ENCODE results near the gene PKP1. TPM values are rescaled to one million over a fixed set of nuclear protein-coding genes. Genes with fewer than 3 reads are reported as not detected.

Gene PKP1
- total RNA-seq, 1 donor from 2014 or later: 2.8 TPM

- TF ChIP-seq, protein P1, sequence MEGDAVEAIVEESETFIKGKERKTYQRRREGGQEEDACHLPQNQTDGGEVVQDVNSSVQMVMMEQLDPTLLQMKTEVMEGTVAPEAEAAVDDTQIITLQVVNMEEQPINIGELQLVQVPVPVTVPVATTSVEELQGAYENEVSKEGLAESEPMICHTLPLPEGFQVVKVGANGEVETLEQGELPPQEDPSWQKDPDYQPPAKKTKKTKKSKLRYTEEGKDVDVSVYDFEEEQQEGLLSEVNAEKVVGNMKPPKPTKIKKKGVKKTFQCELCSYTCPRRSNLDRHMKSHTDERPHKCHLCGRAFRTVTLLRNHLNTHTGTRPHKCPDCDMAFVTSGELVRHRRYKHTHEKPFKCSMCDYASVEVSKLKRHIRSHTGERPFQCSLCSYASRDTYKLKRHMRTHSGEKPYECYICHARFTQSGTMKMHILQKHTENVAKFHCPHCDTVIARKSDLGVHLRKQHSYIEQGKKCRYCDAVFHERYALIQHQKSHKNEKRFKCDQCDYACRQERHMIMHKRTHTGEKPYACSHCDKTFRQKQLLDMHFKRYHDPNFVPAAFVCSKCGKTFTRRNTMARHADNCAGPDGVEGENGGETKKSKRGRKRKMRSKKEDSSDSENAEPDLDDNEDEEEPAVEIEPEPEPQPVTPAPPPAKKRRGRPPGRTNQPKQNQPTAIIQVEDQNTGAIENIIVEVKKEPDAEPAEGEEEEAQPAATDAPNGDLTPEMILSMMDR (conservative IDR thresholded peaks at IDR 0.05; ENCODE audit: low read depth, low read length): no peak
- DNase-seq (ENCODE audit: low read depth): no peak
- H3K4me3 ChIP-seq (ENCODE audit: low read depth, low read length): no peak overlapping the region
These were observed 32.8 kb upstream of the PKP1 start for GRCh38 chr1:201250326-201251011.

- H3K4me3 ChIP-seq (ENCODE audit: low read depth, low read length): no peak overlapping the region
- no peak for DNase-seq (ENCODE audit: low read depth)
- TF ChIP-seq, protein P1 (conservative IDR thresholded peaks at IDR 0.05; ENCODE audit: low read depth, low read length): no peak
These were observed 31.9 kb upstream of the PKP1 start for GRCh38 chr1:201251411-201251810.

DNA sequence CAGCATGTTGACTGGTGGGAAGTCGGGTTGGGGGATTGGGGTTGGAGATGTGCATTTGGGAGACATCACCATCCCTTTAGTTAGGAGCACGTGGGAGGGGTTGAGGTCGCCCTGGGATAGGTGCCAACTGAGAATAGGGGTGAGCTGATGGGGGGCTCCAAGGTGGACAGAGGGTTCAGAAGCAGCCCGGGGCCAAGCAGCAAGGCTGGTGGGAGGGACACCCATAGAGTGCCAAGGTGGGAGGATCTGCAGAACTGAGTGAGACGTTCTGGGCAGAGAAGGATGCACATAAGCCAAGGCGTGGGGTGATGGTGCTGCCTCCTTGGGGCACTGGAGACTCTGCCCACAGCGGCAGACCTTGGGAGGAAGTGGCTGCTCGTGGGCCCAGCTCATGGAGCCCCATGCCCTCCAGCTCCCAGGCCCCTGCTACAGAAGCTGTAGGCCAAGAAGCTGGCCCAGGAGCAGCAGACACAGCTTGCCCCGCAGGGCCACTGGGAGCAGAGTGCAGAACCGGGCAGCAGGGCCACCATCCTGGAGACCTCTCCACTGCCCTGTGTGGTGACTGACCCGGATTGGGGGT is 31.4 kb upstream of the PKP1 start:
- DNase-seq (ENCODE audit: low read depth): no peak
- TF ChIP-seq, protein P1 (conservative IDR thresholded peaks at IDR 0.05; ENCODE audit: low read depth, low read length): no peak
- H3K4me3 ChIP-seq (ENCODE audit: low read depth, low read length): no peak overlapping the region

GRCh38 chr1:201252944-201253371 is 30.3 kb upstream of the PKP1 start:
- no peak for DNase-seq (ENCODE audit: low read depth)
- no peak overlapping the region for H3K4me3 ChIP-seq (ENCODE audit: low read depth, low read length)
- TF ChIP-seq, protein P1 (conservative IDR thresholded peaks at IDR 0.05; ENCODE audit: low read depth, low read length): no peak

DNA sequence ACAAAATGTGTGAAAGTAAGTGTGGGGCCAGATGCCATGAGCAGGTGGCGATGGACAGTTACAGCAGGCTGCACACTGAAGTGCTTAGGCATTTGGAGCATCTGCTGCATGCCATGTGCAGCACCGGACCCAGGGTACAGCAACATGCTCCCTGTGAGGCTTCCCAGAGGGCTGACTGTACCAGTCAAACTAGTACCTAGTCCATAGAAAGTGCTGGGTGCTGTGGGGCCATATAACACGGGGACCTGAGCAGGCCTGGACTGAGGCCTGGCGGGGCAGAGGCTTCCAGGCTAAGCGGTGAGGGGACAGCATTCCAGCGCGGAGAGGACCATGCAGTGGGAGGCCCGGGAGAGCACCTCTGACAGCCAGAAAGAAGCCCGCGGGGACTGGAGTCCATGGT is 29.9 kb upstream of the PKP1 start:
- TF ChIP-seq, protein P1 (conservative IDR thresholded peaks at IDR 0.05; ENCODE audit: low read depth, low read length): no peak
- H3K4me3 ChIP-seq (ENCODE audit: low read depth, low read length): no peak overlapping the region
- no peak for DNase-seq (ENCODE audit: low read depth)

GRCh38 chr1:201253906-201254624 is 29.2 kb upstream of the PKP1 start:
- TF ChIP-seq, protein P1 (conservative IDR thresholded peaks at IDR 0.05; ENCODE audit: low read depth, low read length): no peak
- H3K4me3 ChIP-seq (ENCODE audit: low read depth, low read length): no peak overlapping the region
- DNase-seq (ENCODE audit: low read depth): no peak

Data from epithelial cell of proximal tubule (primary cell).